CD4-positive, alpha-beta T cell treated with Interleukin-6 at 100 ng/mL for 8 hours (primary cell): ENCODE results near the gene DLX1.
"Not testable (repeated sequence)": the region's sequence is repeated elsewhere in the genome, so short reads cannot be mapped to it uniquely, and the experiment has no call there.

Source experiments
- DNase-seq: peaks from one replicate; pipeline ENCODE4 v3.0.0-alpha.2; 2020; ENCODE audit warnings: mixed read lengths, low spot score

DLX1 gene

DNA sequence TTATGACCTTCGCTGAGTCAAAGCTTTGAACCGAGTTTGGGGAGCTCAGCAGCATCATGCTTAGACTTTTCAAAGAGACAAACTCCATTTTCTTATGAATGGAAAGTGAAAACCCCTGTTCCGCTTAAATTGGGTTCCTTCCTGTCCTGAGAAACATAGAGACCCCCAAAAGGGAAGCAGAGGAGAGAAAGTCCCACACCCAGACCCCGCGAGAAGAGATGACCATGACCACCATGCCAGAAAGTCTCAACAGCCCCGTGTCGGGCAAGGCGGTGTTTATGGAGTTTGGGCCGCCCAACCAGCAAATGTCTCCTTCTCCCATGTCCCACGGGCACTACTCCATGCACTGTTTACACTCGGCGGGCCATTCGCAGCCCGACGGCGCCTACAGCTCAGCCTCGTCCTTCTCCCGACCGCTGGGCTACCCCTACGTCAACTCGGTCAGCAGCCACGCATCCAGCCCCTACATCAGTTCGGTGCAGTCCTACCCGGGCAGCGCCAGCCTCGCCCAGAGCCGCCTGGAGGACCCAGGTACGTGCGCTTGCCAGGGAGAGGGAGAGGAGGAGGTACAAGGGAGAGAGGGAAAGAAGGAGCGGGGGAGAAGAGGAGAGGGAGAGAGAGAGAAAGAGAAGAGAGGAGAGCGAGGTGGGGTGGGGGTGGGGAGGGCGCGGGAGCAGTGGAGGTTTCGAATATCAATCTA lies at the start of gene DLX1:
Gene DLX1, plus strand, starts transcription at position 48 of the 700 bp plus-strand sequence. Its CDS starts 171 bp downstream, at position 219.
- no peak for DNase-seq

DNA sequence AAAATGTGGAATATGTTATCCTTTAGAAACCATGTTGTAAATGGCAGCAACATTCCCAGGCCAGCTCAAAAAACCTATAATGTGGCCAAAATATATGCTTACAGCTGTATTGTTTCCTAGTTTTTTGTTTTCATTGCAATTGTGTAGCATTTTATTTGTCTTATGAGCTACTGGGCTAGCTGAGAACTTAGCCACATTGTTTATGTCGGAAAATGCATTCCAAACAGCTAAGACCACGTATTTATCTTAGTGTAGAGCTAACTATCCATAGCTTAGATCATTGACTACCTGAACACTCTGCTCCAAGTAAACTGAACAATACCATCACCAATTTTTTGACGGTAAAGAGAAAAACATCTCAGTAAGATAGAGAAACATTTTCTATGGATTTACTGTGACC lies 47.2 kb upstream of the DLX1 start:
- DNase-seq = no peak

DNA sequence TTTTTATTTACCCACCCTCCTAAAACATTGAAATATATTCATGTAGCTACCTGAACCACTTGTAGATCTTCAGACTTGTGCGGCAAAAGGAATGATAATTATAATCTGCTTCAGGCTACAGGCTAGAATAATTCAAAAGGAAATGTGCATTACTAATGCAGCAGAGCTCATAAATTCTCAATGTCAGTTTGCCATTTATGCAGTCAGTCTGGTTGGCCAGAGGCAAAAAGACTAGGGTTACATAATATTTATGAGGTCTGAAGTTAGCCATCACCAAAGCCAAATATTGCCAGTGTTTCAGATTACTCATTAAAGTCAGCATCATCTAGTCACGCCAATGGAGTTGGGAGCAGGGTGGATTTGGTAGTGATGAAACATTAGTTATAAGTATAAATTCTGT lies 46.7 kb upstream of the DLX1 start:
- no peak for DNase-seq

DNA sequence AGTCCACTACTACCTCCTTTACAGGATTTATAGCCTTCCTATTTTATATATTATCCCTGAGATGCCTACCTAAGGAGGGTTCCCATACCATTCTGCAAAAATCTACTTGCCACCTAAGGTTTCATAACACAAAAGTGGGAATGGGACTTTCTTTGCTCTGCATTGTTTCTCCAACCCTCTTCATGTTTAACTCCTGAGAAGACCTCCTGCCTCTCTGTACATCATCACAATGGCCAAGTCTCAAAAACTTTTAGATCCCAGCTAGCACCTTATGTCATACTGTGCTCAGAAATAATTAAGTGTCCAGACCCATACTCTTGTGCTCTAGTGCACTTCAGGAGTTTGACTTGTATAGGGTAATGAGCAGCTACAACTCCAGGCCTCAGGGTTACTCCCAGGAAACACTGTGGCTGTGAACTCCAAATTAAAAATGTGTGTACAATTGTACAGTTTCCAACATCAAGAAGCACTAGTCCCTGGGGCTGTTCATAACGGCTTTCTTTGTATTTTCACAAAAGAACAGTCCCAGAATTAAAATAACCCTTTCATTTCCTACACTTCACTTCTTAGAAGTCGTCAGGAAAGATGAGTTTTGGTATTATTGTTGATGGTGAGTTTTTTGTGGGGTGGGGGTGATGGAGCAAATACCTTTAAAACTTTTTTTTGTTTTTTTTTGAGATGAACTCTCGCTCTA lies 46.1 kb upstream of the DLX1 start:
- DNase-seq = no peak

DNA sequence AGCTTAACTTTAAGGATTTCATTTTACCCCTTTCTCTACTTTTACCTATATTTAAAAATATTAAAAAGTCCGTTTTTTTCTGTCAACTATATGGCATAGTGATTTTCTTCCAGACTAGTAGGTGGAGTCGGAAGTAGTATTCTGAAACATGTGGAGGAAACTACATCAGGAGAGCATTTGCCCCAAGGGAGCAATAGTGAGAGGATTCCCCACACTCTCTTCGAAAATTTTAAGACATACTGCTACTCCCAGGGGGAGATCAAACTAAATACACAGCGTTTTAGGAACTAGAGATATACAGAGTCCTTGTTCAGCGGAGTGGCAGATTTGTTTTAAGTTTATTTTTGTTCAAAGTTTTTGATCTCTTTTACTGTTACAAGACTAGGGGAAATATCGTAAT lies 45.0 kb upstream of the DLX1 start:
- DNase-seq = no peak

DNA sequence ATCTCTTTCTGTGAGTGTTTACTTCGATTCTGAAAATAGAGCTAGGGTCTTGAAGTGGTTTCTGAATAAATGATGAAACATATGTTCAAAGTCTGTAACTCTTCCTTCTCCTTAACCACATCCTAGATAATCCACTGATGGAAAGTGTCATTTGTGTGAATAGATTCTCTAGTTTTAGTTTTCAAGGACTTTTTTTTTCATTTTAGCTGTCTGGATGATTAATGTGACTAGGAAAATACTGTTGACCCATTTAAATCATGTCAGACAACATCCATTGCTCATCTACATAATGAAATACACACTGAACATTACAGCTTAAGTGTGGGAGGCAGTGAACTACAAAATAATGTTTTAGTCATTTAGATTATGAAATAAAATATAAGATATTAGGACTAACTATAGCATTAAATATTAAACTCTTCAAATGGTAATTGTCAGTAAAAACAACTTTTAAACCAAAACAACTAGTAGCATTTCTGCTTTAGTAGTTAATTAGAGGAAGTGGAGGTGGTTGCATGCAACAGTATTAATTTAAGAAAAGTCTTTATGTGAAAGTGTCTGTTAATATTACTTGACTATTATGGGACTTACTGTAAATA lies 39.1 kb upstream of the DLX1 start:
- no peak for DNase-seq

DNA sequence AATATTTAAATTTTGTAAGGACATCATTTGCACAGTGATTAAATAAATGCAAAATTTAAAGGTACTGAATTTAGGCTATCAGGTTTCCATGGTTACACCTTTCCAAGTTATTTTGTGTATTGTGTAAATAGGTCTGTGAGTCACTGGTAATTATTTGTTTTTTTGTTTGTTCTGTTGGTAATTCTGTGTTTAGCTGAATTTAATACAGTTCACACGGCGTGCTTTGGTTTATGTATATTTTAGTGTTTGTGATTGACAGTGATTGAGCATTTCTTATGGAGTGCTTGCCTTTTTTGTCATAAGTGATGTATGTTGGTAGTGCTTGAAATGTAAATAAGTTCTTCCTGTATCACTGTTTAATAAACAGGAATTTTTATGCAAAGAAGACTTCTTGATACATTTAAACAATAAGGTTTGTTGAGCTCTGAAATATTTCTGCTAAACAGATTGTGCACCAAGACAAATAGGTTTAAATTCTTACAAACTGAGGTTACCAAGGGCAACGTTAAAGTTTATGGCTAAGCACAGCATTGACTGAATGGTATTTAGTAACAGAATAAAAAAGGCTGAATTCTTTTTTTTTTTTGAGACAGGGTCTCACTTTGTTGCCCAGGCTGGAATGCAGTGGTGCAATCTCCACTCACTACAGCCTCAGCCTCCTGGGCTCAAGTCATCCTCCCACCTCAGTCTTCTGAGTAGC lies 38.3 kb upstream of the DLX1 start:
- DNase-seq = no peak

DNA sequence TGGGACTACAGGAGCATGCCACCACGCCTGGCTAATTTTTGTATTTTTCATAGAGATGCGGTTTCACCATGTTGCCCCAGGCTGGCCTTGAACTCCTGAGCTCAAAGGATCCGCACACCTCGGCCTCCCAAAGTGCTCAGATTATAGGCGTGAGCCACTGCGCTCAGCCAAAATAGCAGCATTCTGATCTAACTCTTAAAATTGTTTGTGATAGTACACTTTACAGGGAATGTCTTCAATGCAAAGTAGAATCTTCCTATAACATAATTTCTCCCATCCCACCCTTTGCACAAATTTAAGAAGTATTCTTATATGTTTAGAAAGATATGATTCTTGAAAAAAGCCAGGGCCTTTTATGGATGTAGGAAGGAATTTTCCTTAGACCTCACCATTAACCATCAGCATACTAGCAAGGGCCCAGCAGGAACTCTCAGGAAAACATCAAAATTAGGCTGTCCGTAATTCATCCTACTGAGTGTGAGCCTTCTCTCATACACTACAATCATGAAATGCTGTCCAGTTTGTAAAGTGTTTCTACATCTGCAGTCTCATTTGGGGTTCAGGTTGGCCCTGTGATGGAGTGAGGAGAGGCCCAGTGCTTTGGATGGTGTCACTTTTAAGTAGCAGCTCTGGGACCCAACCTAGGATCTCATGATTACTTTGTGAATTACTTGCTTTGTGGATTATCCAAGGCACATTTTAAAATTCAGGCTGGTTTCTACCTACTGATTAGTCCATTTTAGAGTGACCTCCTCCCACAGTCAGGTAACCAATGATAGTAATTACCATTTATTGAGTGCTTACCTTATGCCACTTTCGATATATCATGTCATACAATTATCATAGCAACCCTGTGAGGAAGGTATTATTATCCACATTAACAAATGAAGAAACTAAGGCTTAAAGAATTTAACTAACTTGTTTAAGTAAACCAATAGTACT lies 37.5 kb upstream of the DLX1 start:
- no peak for DNase-seq

DNA sequence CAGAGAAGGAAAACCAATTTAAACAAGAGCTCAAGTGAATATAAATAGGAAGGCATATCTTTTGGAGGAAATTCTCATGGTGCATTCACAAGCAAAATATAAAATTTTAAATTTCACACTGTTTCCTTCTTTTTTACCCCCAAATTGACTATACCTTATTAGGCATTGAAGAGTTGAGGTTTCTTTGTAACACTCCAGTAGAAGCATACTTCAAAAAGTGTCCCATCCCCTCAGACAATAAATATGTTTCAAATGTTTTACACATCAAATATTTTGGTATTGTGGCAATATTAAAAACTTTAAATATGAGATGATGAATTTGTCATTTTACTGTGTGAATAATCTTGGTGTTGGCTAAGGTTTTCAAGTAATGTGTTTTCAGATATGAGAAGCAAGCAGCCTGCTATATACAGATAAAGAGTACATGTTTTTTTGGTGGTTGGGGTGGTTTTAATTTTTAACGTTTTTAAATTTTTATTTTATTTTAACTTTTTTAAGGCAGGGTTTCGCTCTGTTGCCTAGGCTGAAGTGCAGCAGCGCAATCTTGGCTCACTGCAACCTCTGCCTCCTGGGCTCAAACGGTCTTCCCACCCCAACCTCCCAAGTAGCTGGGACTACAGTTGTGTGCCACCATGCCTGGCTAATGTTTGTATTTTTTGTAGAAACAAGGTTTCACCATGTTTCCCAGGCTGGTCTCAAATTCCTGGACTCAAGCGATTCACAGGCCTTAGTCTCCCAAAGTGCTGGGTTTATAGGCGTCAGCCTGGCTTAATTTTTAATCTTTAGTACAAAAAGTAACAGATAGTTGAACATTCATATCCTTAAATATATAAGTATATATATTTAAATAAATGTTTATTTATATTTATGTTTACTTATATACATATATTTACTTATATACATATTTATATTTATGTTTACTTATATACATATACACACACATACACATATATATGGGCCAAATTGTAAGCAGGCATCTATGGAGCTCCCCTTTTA lies 36.5 kb upstream of the DLX1 start:
- no peak for DNase-seq

DNA sequence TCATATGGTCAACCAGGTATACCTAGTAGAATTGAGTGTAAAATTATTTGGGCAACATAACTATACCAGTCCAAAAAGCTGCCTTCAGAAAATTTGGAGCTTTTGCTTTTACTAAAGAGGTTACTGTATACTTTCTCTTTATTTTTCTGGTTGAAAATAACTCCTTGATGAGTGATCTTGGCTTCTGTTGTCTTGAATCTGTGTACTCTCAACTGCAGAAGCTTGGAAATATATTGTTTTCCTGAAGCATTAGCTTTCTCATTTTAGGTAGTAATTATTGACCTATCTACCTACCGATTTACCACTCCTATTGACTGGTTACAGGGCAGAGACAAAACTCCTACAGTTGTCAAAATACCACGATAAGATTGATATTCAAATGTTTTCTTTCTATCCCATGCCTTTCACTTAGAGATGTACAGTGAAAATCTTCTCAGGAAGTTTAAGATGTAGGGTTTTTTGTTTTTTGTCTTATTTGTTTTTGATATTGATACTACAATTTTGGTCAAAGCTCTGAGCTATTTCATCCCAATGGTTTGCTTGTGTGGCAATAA lies 35.7 kb upstream of the DLX1 start:
- no peak for DNase-seq

DNA sequence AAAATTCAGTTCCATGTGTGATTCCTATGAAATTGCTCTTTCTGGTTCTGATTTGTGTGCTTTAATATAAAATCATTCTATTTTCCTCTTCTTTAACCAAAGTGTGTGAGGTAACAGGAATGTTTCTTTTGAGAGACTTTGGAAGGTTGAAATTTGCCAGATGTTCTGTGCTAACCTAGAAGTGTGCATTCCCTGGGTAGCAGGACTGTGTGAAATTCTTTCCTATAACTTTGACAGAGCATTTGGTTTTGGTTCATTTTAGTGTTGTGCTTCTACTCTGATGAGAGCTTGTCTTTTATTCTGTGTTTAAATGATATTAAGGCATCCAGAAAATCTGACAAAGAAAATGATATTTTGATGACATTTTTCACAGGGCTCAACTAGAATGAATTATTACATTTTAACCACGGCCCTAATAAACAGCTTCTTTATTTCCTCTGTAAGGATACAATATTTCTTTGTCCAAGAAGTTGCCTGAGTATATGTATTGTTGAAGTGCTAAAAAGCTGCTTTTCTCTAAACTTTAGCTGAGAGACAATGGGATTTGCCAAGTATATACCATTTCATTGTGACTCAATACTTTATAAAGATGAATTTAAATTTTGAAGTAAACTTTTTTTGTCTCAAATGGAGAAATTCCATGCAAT lies 34.7 kb upstream of the DLX1 start:
- DNase-seq = no peak

DNA sequence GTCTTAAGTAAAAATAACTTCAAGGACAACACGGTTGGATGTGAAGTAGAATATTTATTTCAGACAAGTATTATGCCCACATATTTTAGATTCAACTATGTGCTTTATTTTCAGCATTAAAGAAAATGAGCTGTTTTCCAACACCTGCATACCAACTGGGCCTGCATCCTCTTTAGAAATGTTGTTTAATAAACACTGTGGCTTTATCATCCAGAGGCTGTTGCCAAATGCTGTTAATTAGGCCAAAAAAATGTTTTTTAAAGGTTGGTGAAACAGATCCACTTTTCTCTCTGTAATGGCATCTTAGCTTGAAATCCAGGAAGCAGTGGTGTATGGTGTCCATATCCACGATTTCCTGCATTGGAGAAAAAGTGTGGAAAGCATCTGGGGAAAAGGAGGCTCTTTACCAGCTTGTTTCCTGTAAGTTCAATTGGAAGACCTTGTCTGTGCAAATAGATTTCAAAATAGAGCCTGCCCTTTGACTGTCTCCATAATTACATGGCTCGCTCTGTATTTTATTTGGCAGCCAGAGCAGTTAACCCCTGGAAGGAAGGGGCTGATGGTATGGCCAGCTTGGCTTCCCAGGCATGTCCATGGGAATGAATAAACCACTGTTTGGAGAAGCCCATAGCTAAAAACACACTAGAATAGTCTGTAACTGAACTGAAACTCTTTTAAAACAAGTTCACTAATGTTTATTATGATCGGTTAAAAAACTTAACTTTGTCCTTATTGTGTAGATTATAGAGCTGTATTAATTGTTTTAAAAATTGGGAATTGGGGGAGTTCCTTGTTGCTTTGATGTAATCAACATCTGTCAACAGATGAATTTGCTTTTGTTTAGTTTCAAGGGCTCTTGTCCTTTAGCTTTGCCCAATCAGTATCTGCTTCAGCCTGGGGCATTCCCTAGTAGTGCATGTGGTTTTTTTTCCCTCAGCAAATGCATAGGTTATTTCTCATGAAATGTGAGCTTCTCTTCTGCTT lies 33.0 kb upstream of the DLX1 start:
- DNase-seq = no peak

DNA sequence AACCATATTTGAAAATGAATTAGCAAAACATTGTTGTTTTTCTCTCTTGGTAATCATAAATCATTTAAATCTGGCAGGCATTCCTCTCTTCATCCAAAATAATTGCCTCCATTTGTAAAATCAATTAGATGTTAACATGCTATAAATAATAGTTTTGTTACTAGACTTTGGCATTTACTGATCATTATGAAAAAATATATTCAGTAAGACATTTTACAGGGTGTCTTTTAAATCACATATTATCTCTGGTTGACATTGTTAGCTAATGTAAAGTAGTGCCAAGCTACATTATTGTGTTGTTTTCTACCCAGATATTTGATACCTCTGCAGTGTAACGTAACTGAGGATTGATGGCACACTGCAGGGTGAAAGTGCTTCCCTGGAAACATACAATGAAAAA lies 31.8 kb upstream of the DLX1 start:
- DNase-seq = no peak

DNA sequence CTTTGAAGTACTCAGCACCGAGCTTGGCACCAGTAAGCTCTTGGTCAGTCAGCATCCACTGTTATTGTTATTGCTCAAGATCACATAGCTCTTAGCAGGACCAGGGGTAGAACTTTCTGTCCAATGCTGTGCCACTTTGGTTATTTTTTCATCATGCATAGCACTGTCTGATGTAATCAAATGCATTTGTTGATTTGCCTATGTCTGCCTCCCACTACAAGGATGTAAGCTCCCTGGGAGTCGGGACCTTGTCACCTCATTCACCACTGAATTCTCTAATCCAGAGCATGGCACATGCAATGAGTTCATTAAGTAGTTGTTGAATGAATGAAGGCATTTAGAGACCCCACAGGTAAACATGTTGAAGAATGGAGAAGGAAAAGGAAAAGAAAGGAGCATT lies 29.0 kb upstream of the DLX1 start:
- DNase-seq = no peak

DNA sequence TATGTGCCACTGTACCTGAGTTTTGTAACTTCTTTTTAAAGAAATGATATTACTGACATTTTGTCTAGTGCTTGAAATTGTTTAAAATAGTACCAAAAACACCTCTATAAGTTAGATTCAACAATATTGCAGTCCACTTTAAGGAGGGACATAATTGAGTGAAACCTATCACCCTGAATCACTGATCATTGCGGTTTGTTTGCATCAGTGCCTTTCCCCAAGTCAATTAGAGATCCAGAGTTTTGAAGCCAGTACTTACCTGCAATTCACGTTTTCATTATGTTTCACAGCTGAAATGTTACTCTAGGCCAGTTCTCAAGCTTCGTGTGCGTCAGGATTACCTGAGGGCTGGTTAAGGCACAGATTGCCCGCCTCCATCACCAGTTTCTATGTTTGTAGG lies 26.6 kb upstream of the DLX1 start:
- no peak for DNase-seq

DNA sequence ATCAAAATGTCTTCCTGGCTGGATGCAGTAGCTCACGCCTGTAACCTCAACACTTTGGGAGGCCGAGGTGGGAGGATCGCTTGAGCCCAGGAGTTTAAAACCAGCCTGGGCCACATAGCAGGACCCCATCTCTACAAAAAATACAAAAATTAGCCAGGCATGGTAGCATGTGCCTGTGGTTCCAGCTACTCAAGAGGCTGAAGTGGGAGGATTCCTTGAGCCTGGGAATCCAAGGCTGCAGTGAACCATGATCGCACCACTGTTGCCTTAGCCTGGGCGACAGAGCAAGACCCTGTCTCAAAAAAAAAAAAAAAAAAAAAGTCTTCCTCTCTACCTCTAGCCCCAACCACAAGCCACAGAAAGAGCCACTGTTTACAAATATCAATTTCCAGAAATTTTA lies 25.2 kb upstream of the DLX1 start:
- not testable (repeated sequence) for DNase-seq

DNA sequence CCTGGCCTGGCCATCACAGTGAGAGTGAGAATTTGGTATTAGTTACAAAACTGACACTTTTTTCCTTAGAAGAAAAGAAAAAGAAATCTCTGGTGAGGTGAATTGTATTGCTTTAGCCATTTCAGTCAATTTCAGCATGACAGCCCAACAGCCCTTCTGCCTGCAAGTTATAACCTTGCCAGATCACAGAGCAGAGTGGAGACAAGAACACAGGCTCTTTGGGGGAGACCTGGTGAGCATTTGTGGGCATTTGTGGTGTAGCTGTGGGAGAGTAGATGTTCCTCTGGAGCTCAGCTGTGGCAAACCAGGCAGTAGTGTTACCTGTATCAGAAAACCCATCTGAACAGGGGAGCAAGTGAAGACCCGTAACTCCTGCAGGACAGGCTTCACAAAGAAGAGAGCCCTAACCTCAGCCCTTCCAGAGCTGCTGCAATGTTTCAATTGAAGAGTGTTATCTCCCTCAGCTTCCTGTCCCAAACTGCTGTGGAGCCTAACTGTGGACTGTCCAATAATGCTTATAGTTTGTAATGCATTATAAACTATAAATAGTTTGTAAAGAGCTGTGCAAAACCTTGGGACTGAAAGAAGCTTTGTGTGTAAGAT lies 22.8 kb upstream of the DLX1 start:
- no peak for DNase-seq

DNA sequence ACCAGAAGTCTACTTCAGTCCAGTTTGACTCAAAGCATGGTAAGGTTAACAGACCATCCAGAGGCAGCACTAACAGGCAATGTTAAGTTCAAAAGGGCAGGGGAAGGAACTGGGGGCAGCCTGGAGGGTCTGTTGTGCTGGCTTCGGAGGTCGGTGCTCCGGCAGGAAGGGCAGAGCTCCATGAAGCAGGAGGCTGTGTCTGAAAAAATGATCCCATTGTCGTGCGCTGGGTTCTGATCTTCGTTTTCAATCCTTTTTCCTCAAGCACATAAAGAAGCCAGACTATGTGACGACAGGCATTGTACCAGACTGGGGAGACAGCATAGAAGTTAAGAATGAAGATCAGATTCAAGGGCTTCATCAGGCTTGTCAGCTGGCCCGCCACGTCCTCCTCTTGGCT lies 21.9 kb upstream of the DLX1 start:
- no peak for DNase-seq
